Activated T-helper 1 cell treated with anti-CD3 and anti-CD28 coated beads, Interleukin-2, amount 50 U/mL, for 16 hours (primary cell): ENCODE measurements around the gene URM1.

Experiments
- DNase-seq, 2 donors: peaks; one replicate each; pipeline ENCODE4 v3.0.0-alpha.2; 2020; ENCODE audit warnings: low read depth in 1 of 2, low spot score in 1 of 2

Gene URM1

DNA sequence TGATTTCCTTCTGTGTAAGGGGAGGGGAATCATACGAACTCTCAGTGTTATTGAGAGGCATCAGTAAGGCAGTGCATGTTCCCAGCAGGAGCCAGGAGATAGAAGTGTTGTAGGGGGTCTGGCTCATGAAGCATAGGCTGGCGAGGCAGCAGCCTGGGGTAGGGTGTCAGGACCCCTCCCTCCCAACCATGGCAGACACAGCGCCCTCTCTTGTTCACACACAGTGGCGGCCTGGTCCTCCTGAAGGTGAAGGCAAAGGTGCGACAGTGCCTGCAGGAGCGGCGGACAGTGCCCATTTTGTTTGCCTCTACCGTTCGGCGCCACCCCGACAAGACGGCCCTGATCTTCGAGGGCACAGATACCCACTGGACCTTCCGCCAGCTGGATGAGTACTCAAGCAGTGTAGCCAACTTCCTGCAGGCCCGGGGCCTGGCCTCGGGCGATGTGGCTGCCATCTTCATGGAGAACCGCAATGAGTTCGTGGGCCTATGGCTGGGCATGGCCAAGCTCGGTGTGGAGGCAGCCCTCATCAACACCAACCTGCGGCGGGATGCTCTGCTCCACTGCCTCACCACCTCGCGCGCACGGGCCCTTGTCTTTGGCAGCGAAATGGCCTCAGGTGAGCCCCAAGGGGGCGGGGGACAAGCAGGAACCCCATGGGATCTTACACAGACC, 26.1 kb upstream of the URM1 start:
- no peak for DNase-seq

GRCh38 chr9:128349125-128349524, 22.0 kb upstream of the URM1 start:
- no peak for DNase-seq

DNA sequence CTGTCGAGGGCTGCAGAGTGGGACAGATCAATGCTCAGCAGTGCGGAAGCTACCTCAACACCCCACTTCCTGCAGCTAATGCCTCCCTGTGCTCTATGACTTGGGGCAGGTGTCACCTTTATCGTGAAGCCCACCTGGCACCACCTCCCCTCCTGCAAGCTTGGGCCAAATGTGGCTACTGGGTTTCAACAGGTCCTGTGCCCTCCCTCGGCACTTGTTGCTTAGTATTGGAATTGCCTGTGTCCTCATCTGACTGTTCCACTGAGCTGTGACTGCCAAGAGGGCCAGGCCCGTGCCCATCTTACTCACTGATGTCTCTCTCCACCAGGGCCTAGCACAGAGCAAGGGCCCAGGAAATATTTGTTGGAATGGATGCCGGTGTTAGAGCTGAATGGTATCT, 21.4 kb upstream of the URM1 start:
- no peak for DNase-seq

DNA sequence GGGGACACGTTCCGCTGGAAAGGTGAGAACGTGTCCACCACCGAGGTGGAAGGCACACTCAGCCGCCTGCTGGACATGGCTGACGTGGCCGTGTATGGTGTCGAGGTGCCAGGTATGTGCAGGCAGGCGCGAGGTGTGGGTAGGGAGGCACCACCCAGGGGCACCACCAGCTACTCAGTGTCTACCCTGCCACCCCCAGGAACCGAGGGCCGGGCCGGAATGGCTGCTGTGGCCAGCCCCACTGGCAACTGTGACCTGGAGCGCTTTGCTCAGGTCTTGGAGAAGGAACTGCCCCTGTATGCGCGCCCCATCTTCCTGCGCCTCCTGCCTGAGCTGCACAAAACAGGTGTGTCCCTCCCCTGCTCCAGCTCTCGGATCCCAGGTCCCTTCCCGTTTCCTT, 15.7 kb upstream of the URM1 start:
- no peak for DNase-seq

- no peak for DNase-seq
These were observed 13.1 kb upstream of the URM1 start for GRCh38 chr9:128358090-128358489.

DNA sequence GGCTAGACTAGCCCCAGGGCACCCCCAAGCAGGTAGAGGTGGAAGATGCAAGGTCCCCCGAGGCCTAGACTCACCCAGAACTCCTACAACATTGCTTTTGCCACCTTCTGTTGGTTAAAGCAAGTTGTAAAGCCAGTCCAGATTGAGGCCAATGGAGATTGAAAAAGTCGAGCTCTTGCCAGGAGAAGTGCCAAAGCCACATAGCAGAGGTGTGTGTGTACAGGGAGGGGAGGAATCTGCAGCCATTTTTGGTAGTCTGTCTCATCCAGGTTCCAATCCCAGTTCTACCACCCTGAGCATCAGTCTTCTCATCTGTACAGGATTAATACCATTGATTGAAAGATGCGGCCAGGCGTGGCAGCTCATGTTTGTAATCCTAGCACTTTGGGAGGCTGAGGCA, 12.3 kb upstream of the URM1 start:
- DNase-seq = no peak

GRCh38 chr9:128360826-128361225, 10.3 kb upstream of the URM1 start:
- DNase-seq = no peak

GRCh38 chr9:128361296-128361985, 9.7 kb upstream of the URM1 start:
- DNase-seq = no peak

GRCh38 chr9:128361986-128362646, 9.1 kb upstream of the URM1 start:
- peak; percentile 30 to 50 for DNase-seq

DNA sequence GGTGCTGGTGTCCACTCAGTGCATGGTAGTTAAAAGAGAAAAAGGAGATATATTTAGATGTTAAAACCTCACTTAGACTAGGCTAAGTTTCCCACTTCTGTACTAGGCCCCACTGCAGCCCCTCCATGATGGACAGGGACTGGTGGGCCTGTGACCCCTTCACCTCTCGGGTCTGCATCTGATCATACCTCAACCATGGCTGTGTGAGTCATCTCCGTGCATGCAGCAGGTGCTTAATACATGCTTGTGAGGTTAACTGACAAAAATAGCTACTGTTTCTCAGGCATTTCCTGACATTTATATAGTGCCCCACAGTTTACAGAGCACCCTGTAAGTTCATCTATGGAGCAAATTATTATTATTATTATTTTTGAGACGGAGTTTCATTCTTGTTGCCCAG, 8.4 kb upstream of the URM1 start:
- DNase-seq = no peak

DNA sequence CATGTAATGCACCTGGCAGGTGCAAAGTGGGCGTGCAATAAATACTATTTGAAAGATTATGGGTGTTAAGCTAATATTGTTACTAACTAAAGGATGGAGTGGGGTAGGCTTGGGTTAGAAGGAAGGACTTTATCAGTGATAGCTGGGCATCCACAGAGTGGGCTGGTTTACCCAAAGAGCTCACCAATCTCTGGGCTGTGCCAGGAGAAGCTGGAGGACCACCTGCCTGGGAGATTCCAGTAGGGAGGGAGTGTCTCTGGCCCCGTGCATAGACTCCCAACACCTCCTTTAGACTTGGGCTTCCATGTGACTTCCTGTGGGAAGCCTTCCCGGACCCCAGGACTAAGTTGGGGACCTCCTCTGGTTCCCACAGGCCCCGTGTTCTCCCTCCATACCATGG, 5.6 kb upstream of the URM1 start:
- no peak for DNase-seq

DNA sequence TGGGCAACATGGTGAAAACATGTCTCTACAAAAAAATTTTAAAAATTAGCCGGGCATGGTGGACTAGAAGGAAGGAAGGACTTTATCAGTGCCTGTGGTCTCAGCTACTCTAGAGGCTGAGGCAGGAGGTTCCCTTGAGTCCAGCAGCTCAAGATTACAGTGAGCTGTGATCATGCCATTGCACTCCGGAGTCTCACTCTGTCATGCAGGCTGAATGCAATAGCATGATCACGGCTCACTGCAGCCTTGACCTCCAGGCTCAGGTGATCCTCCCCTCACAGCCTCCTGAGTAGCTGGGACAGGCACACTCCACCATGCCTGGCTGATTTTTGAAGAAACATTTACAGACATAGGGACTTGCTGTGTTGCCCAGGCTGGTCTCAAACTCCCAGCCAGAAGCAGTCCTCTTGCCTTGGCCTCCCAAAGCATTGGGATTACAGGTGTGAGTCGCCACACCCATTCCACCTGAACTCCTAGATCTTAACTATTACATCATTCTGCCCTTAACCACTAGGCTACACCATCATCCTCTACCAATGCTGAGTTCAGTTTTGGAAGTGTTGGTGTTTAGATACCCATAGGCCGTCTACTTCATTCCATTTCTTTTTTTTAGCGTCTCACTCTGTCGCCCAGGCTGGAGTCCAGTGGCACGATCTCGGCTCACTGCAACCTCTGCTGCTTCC, 2.0 kb upstream of the URM1 start:
- DNase-seq = no peak

DNA sequence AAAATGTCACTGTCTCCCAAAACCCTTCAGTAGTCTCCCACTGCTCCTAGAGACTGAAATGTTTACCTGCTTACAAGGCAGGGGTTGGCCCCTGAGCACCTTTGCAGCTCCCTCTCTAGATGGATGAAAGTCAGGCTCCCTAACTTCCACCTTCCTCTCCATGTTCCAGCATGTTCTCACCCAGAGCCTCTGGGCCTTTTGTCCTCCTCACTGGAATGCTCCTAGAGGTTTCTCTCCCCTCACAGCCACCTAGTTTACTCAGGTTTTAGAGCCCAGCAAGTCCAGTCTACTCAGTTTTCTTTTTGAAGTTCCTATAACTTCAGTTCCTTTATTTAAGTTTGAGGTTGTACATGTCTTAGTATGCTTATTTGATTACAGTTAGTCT, 815 bp upstream of the URM1 start:
- no peak for DNase-seq

DNA sequence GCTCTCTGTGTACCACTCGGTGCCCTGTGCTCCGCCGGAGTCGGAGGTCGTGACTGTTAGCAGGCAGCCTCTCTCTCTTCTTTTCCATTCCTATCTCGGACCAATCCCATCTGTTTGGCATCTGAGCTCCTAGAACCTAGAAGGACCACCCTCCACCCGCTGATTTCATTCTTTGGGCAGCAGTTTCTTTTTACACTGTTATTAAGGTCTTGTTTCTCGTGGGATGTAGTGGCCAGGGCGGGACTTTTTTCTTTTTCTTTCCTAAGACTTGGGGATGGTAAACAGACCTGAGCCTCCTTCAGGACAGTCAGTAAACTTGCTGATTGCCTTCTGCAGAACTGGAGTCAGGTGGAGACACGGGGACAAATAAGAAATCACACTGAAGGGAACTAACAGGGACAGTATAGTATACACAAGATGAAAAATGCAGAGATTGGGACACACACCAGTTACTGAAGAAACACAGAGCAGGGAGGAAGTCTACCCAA, 500 bp downstream of the URM1 start:
- no peak for DNase-seq

DNA sequence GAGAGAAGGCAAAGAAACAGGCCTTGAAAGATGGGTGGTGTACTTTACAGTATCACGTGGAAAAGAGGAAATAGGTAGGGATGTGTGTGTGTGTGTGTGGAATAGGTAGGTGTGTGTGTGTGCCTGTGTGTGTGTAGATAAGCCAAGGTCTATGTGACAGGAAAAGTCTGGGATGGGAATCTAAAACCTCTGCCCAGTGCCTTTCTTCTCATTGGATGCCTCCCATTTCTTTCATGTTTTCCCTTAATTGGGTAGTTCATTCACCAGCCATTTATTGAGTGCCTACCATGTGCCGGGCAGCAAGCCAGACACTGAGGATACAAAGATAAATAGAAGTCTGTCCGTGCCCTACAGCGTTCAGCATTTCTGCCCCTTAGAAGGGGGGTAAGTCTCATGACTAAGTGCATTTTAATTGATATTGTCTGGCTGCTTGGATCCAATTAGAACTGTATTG, 1.0 kb downstream of the URM1 start:
- no peak for DNase-seq

GRCh38 chr9:128372784-128373183, 1.6 kb downstream of the URM1 start:
- no peak for DNase-seq

DNA sequence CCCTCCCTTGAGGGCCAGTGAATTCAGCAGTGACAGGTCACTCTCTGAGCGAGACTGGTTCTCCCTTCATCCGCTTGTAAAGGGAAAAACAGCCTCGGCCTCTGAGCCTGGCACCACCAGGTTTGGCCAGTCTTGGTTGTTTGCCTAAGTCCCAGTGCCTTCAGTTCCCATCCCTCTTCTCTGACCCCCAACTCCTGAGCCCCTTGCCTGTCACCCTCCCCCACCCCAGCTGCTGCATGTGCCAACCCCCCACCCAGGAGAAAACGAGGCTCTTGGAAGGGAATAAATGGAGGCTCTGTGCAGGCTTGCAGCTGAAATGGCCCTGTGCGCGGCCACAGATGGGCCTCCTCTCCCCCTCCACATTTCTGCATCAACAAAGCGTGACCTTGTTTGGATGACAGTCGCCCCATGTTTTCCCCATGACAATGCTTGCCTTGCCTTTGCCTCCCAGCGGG, 3.1 kb downstream of the URM1 start:
- no peak for DNase-seq

DNA sequence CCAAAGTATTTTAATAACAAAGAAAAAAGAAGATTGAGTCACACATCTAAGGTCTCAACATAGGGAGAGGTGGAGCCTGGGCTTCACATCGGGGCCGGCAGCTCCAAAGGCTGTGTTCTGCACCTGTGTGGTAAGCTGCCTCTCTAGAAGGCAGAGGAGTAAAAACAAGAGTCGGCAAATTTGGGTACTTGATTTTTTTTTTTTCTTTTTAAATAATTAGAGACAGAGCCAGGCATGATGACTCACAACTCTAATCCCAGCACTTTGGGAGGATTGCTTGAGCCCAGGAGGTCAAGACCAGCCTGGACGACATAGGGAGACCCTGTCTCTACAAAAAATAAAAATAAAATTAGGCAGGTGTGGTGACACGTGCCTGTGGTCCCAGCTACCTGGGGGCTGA, 4.7 kb downstream of the URM1 start:
- no peak for DNase-seq

DNA sequence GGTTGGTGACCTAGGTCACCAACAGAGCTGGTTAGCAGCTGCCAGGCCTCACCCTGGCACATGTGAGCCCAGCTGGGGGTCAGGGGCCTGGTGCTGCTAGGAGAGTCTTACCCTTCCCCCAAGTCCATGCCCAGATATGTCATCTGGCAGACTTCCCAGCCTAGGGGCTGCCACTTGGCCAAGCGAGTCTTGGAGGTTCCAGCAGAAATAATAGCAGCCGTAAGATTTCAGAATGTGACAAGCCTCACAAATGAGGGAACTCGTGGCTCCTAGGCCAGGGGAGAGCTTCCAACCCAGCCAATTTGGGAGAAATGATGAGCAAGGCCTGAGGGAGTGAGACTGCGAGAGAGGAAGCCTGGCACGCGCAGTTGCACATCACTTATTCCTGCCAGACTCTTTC, 11.1 kb downstream of the URM1 start:
- no peak for DNase-seq

GRCh38 chr9:128383007-128383753, 12.0 kb downstream of the URM1 start:
- DNase-seq = no peak

- DNase-seq = no peak
These were observed 12.6 kb downstream of the URM1 start for GRCh38 chr9:128383791-128384190.
